ENCODE results near the gene TAX1BP3. TPM values are rescaled to one million over a fixed set of nuclear protein-coding genes. Genes with fewer than 3 reads are reported as not detected.

Gene TAX1BP3
- total and polyA plus RNA-seq, 9 of the 15 experiments (the other 6 are each of a cell fraction or from before 2014, with no cell fraction given): 0.99 to 14.5 (median 6.2) TPM

DNA sequence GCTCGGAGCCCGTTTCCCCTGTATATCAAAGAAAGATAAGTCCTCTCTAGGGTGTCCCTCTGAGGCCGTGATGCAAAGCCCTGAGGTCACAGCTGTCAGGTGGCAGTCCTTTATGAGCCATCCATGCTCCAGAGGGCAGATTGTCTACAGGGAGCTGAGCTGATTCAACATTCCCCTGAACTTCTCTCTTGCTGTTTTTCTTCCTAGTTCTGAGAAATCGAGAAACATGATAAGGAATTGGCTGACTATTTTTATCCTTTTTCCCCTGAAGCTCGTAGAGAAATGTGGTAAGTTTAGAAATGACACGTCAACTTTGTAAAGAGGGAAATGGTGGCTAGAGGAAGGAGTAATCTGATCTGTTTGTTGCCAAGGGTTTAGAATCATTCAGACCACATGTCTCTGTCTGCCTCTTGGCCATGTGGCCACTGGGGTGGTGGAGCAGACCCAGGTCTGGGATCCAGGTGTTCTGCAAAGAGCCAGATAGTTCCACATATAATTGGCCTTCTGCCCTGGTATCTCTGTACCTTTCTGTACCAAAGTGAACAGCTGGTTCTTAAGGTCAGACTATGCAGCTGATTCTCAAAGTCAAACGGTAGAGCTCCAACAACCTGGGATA is 28.3 kb downstream of the TAX1BP3 start (continued):
- TF ChIP-seq, protein P1, sequence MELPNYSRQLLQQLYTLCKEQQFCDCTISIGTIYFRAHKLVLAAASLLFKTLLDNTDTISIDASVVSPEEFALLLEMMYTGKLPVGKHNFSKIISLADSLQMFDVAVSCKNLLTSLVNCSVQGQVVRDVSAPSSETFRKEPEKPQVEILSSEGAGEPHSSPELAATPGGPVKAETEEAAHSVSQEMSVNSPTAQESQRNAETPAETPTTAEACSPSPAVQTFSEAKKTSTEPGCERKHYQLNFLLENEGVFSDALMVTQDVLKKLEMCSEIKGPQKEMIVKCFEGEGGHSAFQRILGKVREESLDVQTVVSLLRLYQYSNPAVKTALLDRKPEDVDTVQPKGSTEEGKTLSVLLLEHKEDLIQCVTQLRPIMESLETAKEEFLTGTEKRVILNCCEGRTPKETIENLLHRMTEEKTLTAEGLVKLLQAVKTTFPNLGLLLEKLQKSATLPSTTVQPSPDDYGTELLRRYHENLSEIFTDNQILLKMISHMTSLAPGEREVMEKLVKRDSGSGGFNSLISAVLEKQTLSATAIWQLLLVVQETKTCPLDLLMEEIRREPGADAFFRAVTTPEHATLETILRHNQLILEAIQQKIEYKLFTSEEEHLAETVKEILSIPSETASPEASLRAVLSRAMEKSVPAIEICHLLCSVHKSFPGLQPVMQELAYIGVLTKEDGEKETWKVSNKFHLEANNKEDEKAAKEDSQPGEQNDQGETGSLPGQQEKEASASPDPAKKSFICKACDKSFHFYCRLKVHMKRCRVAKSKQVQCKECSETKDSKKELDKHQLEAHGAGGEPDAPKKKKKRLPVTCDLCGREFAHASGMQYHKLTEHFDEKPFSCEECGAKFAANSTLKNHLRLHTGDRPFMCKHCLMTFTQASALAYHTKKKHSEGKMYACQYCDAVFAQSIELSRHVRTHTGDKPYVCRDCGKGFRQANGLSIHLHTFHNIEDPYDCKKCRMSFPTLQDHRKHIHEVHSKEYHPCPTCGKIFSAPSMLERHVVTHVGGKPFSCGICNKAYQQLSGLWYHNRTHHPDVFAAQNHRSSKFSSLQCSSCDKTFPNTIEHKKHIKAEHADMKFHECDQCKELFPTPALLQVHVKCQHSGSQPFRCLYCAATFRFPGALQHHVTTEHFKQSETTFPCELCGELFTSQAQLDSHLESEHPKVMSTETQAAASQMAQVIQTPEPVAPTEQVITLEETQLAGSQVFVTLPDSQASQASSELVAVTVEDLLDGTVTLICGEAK (IDR thresholded peaks at IDR 0.05): 0 out of 2 replicates have a peak, but pooled peaks have one; percentile 7
- TF ChIP-seq, protein P1 (CRISPR knock-in tag; IDR thresholded peaks at IDR 0.05): no peak
- TF ChIP-seq SMAD4 (CRISPR knock-in tag; conservative IDR thresholded peaks at IDR 0.05) (peak; percentile 75), GATA2 (CRISPR knock-in tag; IDR thresholded peaks at IDR 0.05) (peak; percentile 79), EP400 (IDR thresholded peaks at IDR 0.05) (peak; percentile 92)
- TF ChIP-seq, protein P2, sequence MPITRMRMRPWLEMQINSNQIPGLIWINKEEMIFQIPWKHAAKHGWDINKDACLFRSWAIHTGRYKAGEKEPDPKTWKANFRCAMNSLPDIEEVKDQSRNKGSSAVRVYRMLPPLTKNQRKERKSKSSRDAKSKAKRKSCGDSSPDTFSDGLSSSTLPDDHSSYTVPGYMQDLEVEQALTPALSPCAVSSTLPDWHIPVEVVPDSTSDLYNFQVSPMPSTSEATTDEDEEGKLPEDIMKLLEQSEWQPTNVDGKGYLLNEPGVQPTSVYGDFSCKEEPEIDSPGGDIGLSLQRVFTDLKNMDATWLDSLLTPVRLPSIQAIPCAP (CRISPR knock-in tag; IDR thresholded peaks at IDR 0.05; ENCODE audit: borderline replicate concordance): no peak
- TF ChIP-seq, protein P3, sequence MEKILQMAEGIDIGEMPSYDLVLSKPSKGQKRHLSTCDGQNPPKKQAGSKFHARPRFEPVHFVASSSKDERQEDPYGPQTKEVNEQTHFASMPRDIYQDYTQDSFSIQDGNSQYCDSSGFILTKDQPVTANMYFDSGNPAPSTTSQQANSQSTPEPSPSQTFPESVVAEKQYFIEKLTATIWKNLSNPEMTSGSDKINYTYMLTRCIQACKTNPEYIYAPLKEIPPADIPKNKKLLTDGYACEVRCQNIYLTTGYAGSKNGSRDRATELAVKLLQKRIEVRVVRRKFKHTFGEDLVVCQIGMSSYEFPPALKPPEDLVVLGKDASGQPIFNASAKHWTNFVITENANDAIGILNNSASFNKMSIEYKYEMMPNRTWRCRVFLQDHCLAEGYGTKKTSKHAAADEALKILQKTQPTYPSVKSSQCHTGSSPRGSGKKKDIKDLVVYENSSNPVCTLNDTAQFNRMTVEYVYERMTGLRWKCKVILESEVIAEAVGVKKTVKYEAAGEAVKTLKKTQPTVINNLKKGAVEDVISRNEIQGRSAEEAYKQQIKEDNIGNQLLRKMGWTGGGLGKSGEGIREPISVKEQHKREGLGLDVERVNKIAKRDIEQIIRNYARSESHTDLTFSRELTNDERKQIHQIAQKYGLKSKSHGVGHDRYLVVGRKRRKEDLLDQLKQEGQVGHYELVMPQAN (IDR thresholded peaks at IDR 0.05; ENCODE audit: borderline replicate concordance): peak; percentile 56; the same call in 1 of the 2 replicates
- TF ChIP-seq, protein P4, sequence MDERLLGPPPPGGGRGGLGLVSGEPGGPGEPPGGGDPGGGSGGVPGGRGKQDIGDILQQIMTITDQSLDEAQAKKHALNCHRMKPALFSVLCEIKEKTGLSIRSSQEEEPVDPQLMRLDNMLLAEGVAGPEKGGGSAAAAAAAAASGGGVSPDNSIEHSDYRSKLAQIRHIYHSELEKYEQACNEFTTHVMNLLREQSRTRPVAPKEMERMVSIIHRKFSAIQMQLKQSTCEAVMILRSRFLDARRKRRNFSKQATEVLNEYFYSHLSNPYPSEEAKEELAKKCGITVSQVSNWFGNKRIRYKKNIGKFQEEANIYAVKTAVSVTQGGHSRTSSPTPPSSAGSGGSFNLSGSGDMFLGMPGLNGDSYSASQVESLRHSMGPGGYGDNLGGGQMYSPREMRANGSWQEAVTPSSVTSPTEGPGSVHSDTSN (CRISPR knock-in tag; IDR thresholded peaks at IDR 0.05; ENCODE audit: low read depth): no peak
- TF ChIP-seq, protein P4 (tag; conservative IDR thresholded peaks at IDR 0.05; ENCODE audit: low read depth): 0 out of 2 replicates have a peak, but pooled peaks have one; percentile 29
- TF ChIP-seq, protein P5, sequence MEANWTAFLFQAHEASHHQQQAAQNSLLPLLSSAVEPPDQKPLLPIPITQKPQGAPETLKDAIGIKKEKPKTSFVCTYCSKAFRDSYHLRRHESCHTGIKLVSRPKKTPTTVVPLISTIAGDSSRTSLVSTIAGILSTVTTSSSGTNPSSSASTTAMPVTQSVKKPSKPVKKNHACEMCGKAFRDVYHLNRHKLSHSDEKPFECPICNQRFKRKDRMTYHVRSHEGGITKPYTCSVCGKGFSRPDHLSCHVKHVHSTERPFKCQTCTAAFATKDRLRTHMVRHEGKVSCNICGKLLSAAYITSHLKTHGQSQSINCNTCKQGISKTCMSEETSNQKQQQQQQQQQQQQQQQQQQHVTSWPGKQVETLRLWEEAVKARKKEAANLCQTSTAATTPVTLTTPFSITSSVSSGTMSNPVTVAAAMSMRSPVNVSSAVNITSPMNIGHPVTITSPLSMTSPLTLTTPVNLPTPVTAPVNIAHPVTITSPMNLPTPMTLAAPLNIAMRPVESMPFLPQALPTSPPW (CRISPR knock-in tag; IDR thresholded peaks at IDR 0.05): peak; percentile 47

All from K562 (cell line).